Caco-2 (cell line): ENCODE data around the gene CST7. TPM values are rescaled to one million over a fixed set of nuclear protein-coding genes. Genes with fewer than 3 reads are reported as not detected.

Experiments used
- BruUV-seq: library from RNA; stranded (reverse); fragments of 400-500 nt; replicated peaks from 2 replicates; lab custom pipeline; 2021; lab: Mats Ljungman, UMichigan
- CTCF ChIA-PET: fragments of 300-600 bp; sonication (Branson Sonifier 250); formaldehyde crosslinking; loops from one replicate; lab custom pipeline; 2022; ENCODE audit warnings: antibody characterized with exemption; lab: Charles Lee
- POLR2A ChIA-PET: fragments of 300-600 bp; sonication (Branson Sonifier 250); formaldehyde crosslinking; loops from one replicate; lab custom pipeline; 2022; ENCODE audit warnings: antibody characterized with exemption; lab: Charles Lee
- DNase-seq, 2 experiments: peaks; one replicate each; pipeline versions ENCODE4 v3.0.0 to v3.0.0-alpha.2; 2020 to 2022
- H3K27me3 ChIP-seq: replicated peaks from 2 replicates; pipeline ENCODE4 v1.6.0; 2011; ENCODE audit warnings: low read length; ENCODE audit not compliant: control insufficient read depth, insufficient read depth
- H3K36me3 ChIP-seq: 2 replicates; pipeline ENCODE4 v1.5.1; 2011; ENCODE audit warnings: low read length; ENCODE audit not compliant: control insufficient read depth, insufficient read depth
- H3K4me1 ChIP-seq: fragments of 250-450 bp; sonication (Bioruptor Pico); 2 replicates; pipeline ENCODE4 v1.5.1; 2020; ENCODE audit warnings: mild to moderate bottlenecking
- H3K4me3 ChIP-seq: 2 replicates; pipeline ENCODE4 v1.5.1; 2011; ENCODE audit warnings: low read depth, mild to moderate bottlenecking, control low read depth, low read length
- H3K9me3 ChIP-seq: fragments of 250-450 bp; sonication (Bioruptor Pico); 2 replicates; pipeline ENCODE4 v1.5.1; 2020; ENCODE audit warnings: mild to moderate bottlenecking, moderate library complexity
- H3K27ac Mint-ChIP-seq: one replicate; pipeline ENCODE4 v1.8.0; 2022; ENCODE audit warnings: mixed read lengths; ENCODE audit not compliant: unreplicated experiment
- H3K27me3 Mint-ChIP-seq: one replicate; pipeline ENCODE4 v1.8.0; 2022; ENCODE audit warnings: mixed read lengths; ENCODE audit not compliant: insufficient read depth, unreplicated experiment
- H3K36me3 Mint-ChIP-seq: one replicate; pipeline ENCODE4 v1.8.0; 2022; ENCODE audit warnings: mild to moderate bottlenecking, mixed read lengths; ENCODE audit not compliant: insufficient read depth, unreplicated experiment
- H3K4me1 Mint-ChIP-seq: one replicate; pipeline ENCODE4 v1.8.0; 2022; ENCODE audit warnings: low read depth, mixed read lengths; ENCODE audit not compliant: unreplicated experiment
- H3K4me3 Mint-ChIP-seq: one replicate; pipeline ENCODE4 v1.8.0; 2022; ENCODE audit warnings: mild to moderate bottlenecking, moderate library complexity, mixed read lengths; ENCODE audit not compliant: unreplicated experiment
- H3K9me3 Mint-ChIP-seq: one replicate; pipeline ENCODE4 v1.8.0; 2022; ENCODE audit warnings: mixed read lengths; ENCODE audit not compliant: unreplicated experiment
- CTCF ChIP-seq, 2 experiments: fragments of 200-600 bp in 1 of 2; IDR thresholded peaks; 1 replicate in 1 of 2; 2 replicates in 1 of 2; pipeline versions ENCODE4 v1.5.1 to v1.8.0; 2011 to 2022; ENCODE audit warnings: antibody characterized with exemption in 1 of 2, control low read depth in 1 of 2, inconsistent platforms in 1 of 2, low read depth in 1 of 2, low read length in 1 of 2, mild to moderate bottlenecking in 1 of 2, moderate library complexity in 1 of 2; ENCODE audit not compliant: insufficient read depth in 1 of 2, severe bottlenecking in 1 of 2, unreplicated experiment in 1 of 2
- intact Hi-C: fragments of 100-400 bp; cut with micrococcal nuclease; formaldehyde crosslinking; loops from one replicate; pipeline ENCODE4 v1.10.0; 2022; ENCODE audit not compliant: unreplicated experiment
- total RNA-seq: library from RNA; stranded (reverse); gene quantifications from 2 replicates; pipeline ENCODE4 v1.2.3, GENCODE V29; 2022

The CST7 gene
- total RNA-seq, 1 experiment from 2014 or later: not detected

GRCh38 chr20:24989162-24989561 is 40.1 kb downstream of the CST7 start:
- no peak for TF ChIP-seq CTCF (IDR thresholded peaks at IDR 0.05; ENCODE audit: insufficient read depth in 1 of 2, low read depth in 1 of 2, low read length in 1 of 2, severe bottlenecking in 1 of 2, unreplicated experiment in 1 of 2)
- no TSS peak for BruUV-seq
- Histone ChIP-seq H3K9me3 (no peaks in the 10 kb centered on the region), H3K36me3 (no peaks in the 10 kb centered on the region), H3K4me3 (no peak overlapping the region), H3K27me3 (no peaks in the 10 kb centered on the region), H3K4me1 (peaks cover 22% of the 10 kb centered on the region)
- CTCF ChIA-PET: no interaction called here
- intact Hi-C loops: no loop called here
- H3K27ac Mint-ChIP-seq: peak overlapping the region; percentile 46
- no peak for DNase-seq
- peaks cover 27% of the 10 kb centered on the region for H3K4me1 Mint-ChIP-seq
- no peaks in the 10 kb centered on the region for H3K9me3 Mint-ChIP-seq
- peaks cover 24% of the 10 kb centered on the region for H3K36me3 Mint-ChIP-seq
- no peak overlapping the region for H3K4me3 Mint-ChIP-seq
- POLR2A ChIA-PET: no interaction called here
- H3K27me3 Mint-ChIP-seq: no peaks in the 10 kb centered on the region

- POLR2A ChIA-PET: no interaction called here
- H3K27me3 Mint-ChIP-seq: no peaks in the 10 kb centered on the region
- H3K4me3 Mint-ChIP-seq: peak overlapping the region; percentile 93
Measured at GRCh38 chr20:24990810-24991252, 41.8 kb downstream of the CST7 start.

GRCh38 chr20:24991897-24992486 is 42.9 kb downstream of the CST7 start:
- H3K4me1 Mint-ChIP-seq: peaks cover 35% of the 10 kb centered on the region
- H3K9me3 ChIP-seq: no peaks in the 10 kb centered on the region
- H3K27me3 Mint-ChIP-seq: no peaks in the 10 kb centered on the region
- peak overlapping the region; percentile 93 for H3K4me3 Mint-ChIP-seq
- H3K9me3 Mint-ChIP-seq: no peaks in the 10 kb centered on the region
- H3K36me3 Mint-ChIP-seq: peaks cover 24% of the 10 kb centered on the region
- DNase-seq: peak; percentile 38 to 39
- H3K36me3 ChIP-seq: no peaks in the 10 kb centered on the region
- intact Hi-C loops: loop anchor here (1.0 to 10.0 kb wide), 3 partner anchors 62 to 413 kb away; partner anchors contain the start of genes GINS1 and PYGB
- no TSS peak for BruUV-seq
- H3K27me3 ChIP-seq: no peaks in the 10 kb centered on the region
- H3K27ac Mint-ChIP-seq: peak overlapping the region; percentile 95
- ChIA-PET CTCF (no interaction called here), POLR2A (no interaction called here)
- peaks cover 34% of the 10 kb centered on the region for H3K4me1 ChIP-seq
- TF ChIP-seq CTCF (IDR thresholded peaks at IDR 0.05; ENCODE audit: insufficient read depth in 1 of 2, low read depth in 1 of 2, low read length in 1 of 2, severe bottlenecking in 1 of 2, unreplicated experiment in 1 of 2): no peak
- H3K4me3 ChIP-seq: peak overlapping the region; percentile 78

More at GRCh38 chr20:24990810-24991252, 41.8 kb downstream of the CST7 start:
- H3K27ac Mint-ChIP-seq: peak overlapping the region; percentile 19
- H3K9me3 Mint-ChIP-seq: no peaks in the 10 kb centered on the region
- H3K4me1 ChIP-seq: peaks cover 34% of the 10 kb centered on the region
- no peaks in the 10 kb centered on the region for H3K27me3 ChIP-seq
- H3K36me3 Mint-ChIP-seq: peaks cover 24% of the 10 kb centered on the region
- intact Hi-C loops: loop anchor here (5.0 to 10.0 kb wide), 2 partner anchors 256 to 414 kb away; partner anchors contain the start of genes GINS1 and PYGB
- BruUV-seq: no TSS peak
- no peak overlapping the region for H3K4me3 ChIP-seq
- peaks cover 35% of the 10 kb centered on the region for H3K4me1 Mint-ChIP-seq
- DNase-seq: peak in 1 of 2 experiments; percentile 37
- CTCF ChIA-PET: no interaction called here
- no peaks in the 10 kb centered on the region for H3K36me3 ChIP-seq
- no peaks in the 10 kb centered on the region for H3K9me3 ChIP-seq
- TF ChIP-seq CTCF (IDR thresholded peaks at IDR 0.05; ENCODE audit: insufficient read depth in 1 of 2, low read depth in 1 of 2, low read length in 1 of 2, severe bottlenecking in 1 of 2, unreplicated experiment in 1 of 2): no peak
